LNCaP clone FGC (cell line): ENCODE measurements around the gene PAQR8.

Experiments
- DNase-seq: peaks from one replicate; pipeline ENCODE4 v3.0.0-alpha.2; 2011; ENCODE audit warnings: low read depth
- H3K4me3 ChIP-seq: 2 replicates; pipeline ENCODE4 v1.5.1; 2011; ENCODE audit warnings: mild to moderate bottlenecking, low read depth, low read length, control low read depth
- TF ChIP-seq, protein P1 (sequence below): IDR thresholded peaks from 2 replicates; pipeline ENCODE4 v1.5.1; 2012; ENCODE audit warnings: mild to moderate bottlenecking; ENCODE audit not compliant: control insufficient read depth, insufficient read depth; ENCODE audit errors: extremely low read depth

Gene PAQR8, protein sequence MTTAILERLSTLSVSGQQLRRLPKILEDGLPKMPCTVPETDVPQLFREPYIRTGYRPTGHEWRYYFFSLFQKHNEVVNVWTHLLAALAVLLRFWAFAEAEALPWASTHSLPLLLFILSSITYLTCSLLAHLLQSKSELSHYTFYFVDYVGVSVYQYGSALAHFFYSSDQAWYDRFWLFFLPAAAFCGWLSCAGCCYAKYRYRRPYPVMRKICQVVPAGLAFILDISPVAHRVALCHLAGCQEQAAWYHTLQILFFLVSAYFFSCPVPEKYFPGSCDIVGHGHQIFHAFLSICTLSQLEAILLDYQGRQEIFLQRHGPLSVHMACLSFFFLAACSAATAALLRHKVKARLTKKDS

DNA sequence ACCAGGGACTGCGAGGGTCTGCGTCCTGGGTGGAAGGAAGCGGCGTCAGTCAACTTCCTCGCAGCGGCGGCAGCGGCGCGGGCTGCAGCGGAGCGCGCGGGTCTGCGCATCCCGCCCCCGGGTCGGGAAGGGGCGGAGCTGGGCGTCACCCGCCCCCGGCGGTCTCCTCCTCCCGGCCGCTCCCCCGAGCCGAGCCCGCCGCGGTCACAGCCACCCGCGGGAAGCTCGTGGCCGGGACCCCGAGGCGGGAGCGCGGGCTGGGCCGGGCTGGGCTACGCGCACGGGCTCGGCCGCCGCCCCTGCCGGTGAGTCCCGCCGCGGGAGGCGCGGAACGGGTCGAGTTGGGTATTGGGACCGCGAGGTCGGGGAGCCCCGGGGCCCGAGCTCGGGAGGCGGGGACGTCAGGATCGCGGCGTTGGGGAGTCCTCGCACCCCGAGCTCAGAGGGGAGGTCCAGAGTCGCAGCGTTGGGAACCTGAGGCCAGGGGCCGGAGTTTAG, at the start of gene PAQR8:
Gene PAQR8, plus strand, starts transcription at position 207 of the 498 bp plus-strand sequence. CDS start 41,063 bp downstream, outside the sequence.
- TF ChIP-seq, protein P1, sequence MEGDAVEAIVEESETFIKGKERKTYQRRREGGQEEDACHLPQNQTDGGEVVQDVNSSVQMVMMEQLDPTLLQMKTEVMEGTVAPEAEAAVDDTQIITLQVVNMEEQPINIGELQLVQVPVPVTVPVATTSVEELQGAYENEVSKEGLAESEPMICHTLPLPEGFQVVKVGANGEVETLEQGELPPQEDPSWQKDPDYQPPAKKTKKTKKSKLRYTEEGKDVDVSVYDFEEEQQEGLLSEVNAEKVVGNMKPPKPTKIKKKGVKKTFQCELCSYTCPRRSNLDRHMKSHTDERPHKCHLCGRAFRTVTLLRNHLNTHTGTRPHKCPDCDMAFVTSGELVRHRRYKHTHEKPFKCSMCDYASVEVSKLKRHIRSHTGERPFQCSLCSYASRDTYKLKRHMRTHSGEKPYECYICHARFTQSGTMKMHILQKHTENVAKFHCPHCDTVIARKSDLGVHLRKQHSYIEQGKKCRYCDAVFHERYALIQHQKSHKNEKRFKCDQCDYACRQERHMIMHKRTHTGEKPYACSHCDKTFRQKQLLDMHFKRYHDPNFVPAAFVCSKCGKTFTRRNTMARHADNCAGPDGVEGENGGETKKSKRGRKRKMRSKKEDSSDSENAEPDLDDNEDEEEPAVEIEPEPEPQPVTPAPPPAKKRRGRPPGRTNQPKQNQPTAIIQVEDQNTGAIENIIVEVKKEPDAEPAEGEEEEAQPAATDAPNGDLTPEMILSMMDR, result no peak
- no peak for DNase-seq
- H3K4me3 ChIP-seq, result peak within 1 kb of the TSS; percentile 65

- DNase-seq, result no peak
- TF ChIP-seq, protein P1, result no peak
- H3K4me3 ChIP-seq, result no peak overlapping the region
Measured at GRCh38 chr6:52312461-52312860, 49.5 kb upstream of the PAQR8 start.

GRCh38 chr6:52314752-52315151, 47.2 kb upstream of the PAQR8 start:
- TF ChIP-seq, protein P1, result no peak
- no peak for DNase-seq
- no peak overlapping the region for H3K4me3 ChIP-seq

- DNase-seq, result no peak
- H3K4me3 ChIP-seq, result no peak overlapping the region
- TF ChIP-seq, protein P1, result no peak
Measured at GRCh38 chr6:52317211-52317610, 44.7 kb upstream of the PAQR8 start.

DNA sequence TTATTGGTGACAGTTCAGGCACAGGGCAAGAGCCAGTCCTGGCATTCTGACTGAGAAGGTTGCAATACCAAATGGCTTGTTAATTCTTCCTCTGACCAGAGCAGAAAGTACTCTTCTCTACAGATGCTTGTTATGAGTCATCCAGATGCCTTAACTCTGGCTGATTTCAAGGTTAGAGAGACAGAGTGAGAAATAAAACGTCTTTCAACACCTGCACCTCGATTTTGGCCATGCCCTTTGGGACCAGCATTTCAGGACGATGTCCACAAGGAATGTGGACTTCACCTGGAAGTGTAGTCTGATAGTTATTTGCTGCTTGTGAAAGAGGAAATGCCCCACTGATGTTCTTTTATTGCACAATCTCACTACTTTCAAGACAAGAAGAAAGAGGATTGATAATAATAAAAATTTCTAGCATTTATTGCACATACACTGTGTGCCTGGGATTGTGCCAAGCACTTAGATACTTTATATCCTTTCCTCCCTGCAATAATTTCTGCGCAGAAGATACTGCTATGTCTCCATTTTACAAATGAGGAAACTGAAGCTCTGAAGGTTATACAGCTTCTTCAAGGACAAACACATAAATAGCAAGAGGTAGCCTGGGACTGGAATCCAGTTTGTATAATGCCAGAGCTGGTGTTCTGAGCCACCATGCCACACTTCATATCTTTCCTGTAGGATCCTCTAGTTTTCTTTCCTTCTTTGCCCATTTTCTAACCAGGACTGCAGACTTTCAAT, 43.9 kb upstream of the PAQR8 start:
- TF ChIP-seq, protein P1, result no peak
- no peak overlapping the region for H3K4me3 ChIP-seq
- no peak for DNase-seq

GRCh38 chr6:52324189-52324588, 37.8 kb upstream of the PAQR8 start:
- H3K4me3 ChIP-seq, result no peak overlapping the region
- DNase-seq, result no peak
- TF ChIP-seq, protein P1, result no peak
